ENCODE results near the gene SULT1A2. TPM values are rescaled to one million over a fixed set of nuclear protein-coding genes. Genes with fewer than 3 reads are reported as not detected.
"Not testable (repeated sequence)": the region's sequence is repeated elsewhere in the genome, so short reads cannot be mapped to it uniquely, and the experiment has no call there.

The SULT1A2 gene
- total RNA-seq, 1 experiment from 2014 or later = 0.43 TPM

DNA sequence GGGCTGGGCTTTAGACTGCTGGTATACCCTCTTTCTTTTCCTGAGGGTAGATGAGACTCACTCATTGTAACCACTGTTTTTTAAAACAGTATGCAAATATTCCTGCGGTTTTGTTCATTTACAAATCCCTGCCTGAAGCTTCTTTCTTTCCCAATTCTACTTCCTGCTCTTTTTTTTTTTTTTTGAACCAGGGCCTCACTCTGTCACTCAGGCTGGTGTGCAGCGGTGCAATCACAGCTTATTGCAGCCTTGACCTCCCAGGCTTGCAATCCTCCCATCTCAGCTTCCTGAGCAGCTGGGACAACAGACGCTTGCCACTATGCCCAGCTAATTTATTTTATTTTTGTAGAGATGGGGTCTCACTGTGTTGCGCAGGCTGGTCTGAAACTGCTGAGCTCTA, 21.0 kb upstream of the SULT1A2 start:
- Mint-ChIP-seq H3K9me3 (ENCODE audit: unreplicated experiment) (no peaks in the 10 kb centered on the region), H3K27me3 (ENCODE audit: insufficient read depth, unreplicated experiment) (no peaks in the 10 kb centered on the region), H3K4me1 (ENCODE audit: low read depth, unreplicated experiment) (peaks cover 12% of the 10 kb centered on the region), H3K27ac (ENCODE audit: unreplicated experiment) (no peak overlapping the region), H3K36me3 (ENCODE audit: insufficient read depth, unreplicated experiment) (peaks cover 12% of the 10 kb centered on the region), H3K4me3 (ENCODE audit: unreplicated experiment) (no peak overlapping the region)
- Histone ChIP-seq H3K9me3 (no peaks in the 10 kb centered on the region), H3K4me1 (peaks cover 7% of the 10 kb centered on the region; the same call in 1 of the 2 replicates), H3K27me3 (replicated peaks; ENCODE audit: control insufficient read depth, insufficient read depth, low read length) (no peaks in the 10 kb centered on the region), H3K4me3 (ENCODE audit: low read depth, low read length) (no peak overlapping the region), H3K36me3 (ENCODE audit: control insufficient read depth, insufficient read depth, low read length) (no peaks in the 10 kb centered on the region)
- POLR2A ChIA-PET = no interaction called here
- no peak for DNase-seq
- TF ChIP-seq, protein P1, sequence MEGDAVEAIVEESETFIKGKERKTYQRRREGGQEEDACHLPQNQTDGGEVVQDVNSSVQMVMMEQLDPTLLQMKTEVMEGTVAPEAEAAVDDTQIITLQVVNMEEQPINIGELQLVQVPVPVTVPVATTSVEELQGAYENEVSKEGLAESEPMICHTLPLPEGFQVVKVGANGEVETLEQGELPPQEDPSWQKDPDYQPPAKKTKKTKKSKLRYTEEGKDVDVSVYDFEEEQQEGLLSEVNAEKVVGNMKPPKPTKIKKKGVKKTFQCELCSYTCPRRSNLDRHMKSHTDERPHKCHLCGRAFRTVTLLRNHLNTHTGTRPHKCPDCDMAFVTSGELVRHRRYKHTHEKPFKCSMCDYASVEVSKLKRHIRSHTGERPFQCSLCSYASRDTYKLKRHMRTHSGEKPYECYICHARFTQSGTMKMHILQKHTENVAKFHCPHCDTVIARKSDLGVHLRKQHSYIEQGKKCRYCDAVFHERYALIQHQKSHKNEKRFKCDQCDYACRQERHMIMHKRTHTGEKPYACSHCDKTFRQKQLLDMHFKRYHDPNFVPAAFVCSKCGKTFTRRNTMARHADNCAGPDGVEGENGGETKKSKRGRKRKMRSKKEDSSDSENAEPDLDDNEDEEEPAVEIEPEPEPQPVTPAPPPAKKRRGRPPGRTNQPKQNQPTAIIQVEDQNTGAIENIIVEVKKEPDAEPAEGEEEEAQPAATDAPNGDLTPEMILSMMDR (IDR thresholded peaks at IDR 0.05; ENCODE audit: insufficient read depth in 1 of 2, low read depth in 1 of 2, low read length in 1 of 2, severe bottlenecking in 1 of 2, unreplicated experiment in 1 of 2) = no peak
- intact Hi-C loops (cut with micrococcal nuclease; ENCODE audit: unreplicated experiment) = no loop called here
- CTCF ChIA-PET = interaction anchor here (0.6 kb wide), 1 partner anchor 44 kb away, joined by 6 read pairs; no protein-coding TSS in a partner anchor
- no TSS peak for BruUV-seq (replicated peaks)

- Mint-ChIP-seq H3K36me3 (ENCODE audit: insufficient read depth, unreplicated experiment) (peaks cover 12% of the 10 kb centered on the region), H3K27ac (ENCODE audit: unreplicated experiment) (no peak overlapping the region), H3K27me3 (ENCODE audit: insufficient read depth, unreplicated experiment) (no peaks in the 10 kb centered on the region), H3K9me3 (ENCODE audit: unreplicated experiment) (no peaks in the 10 kb centered on the region), H3K4me1 (ENCODE audit: low read depth, unreplicated experiment) (peaks cover 4% of the 10 kb centered on the region), H3K4me3 (ENCODE audit: unreplicated experiment) (no peak overlapping the region)
- Histone ChIP-seq H3K4me3 (ENCODE audit: low read depth, low read length) (no peak overlapping the region), H3K27me3 (replicated peaks; ENCODE audit: control insufficient read depth, insufficient read depth, low read length) (no peaks in the 10 kb centered on the region), H3K4me1 (peaks cover 3% of the 10 kb centered on the region; the same call in 1 of the 2 replicates), H3K36me3 (ENCODE audit: control insufficient read depth, insufficient read depth, low read length) (no peaks in the 10 kb centered on the region), H3K9me3 (no peaks in the 10 kb centered on the region)
- TF ChIP-seq, protein P1 (IDR thresholded peaks at IDR 0.05; ENCODE audit: insufficient read depth in 1 of 2, low read depth in 1 of 2, low read length in 1 of 2, severe bottlenecking in 1 of 2, unreplicated experiment in 1 of 2) = no peak
- intact Hi-C loops (cut with micrococcal nuclease; ENCODE audit: unreplicated experiment) = no loop called here
- ChIA-PET CTCF (interaction anchor here (0.6 kb wide), 1 partner anchor 24 kb away, joined by 3 read pairs; no protein-coding TSS in a partner anchor), POLR2A (no interaction called here)
- DNase-seq = no peak
- no TSS peak for BruUV-seq (replicated peaks)
These were observed 19.8 kb upstream of the SULT1A2 start for GRCh38 chr16:28616636-28617035.

DNA sequence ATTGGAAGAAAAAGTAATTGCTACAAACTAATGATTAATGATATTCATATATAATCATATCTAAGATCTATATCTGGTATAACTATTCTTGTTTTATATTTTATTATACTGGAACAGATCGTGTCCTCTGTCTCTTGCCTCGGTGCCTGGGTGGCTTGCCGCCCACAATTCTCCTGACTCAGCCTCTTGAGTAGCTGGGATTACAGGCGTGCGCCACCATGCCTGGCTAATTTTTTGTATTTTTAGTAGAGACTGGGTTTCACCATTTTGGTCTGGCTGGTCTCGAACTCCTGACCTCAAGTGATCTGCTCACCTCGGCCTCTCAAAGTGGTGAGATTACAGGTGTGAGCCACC, 19.4 kb upstream of the SULT1A2 start:
- peaks cover 12% of the 10 kb centered on the region for H3K36me3 Mint-ChIP-seq (ENCODE audit: insufficient read depth, unreplicated experiment)
- DNase-seq; H3K4me3 ChIP-seq (ENCODE audit: low read depth, low read length); H3K36me3 ChIP-seq (ENCODE audit: control insufficient read depth, insufficient read depth, low read length); H3K4me1 Mint-ChIP-seq (ENCODE audit: low read depth, unreplicated experiment); H3K9me3 Mint-ChIP-seq (ENCODE audit: unreplicated experiment); H3K27me3 ChIP-seq (replicated peaks; ENCODE audit: control insufficient read depth, insufficient read depth, low read length); H3K27ac Mint-ChIP-seq (ENCODE audit: unreplicated experiment); POLR2A ChIA-PET; BruUV-seq (replicated peaks); H3K27me3 Mint-ChIP-seq (ENCODE audit: insufficient read depth, unreplicated experiment); H3K4me3 Mint-ChIP-seq (ENCODE audit: unreplicated experiment); H3K4me1 ChIP-seq; H3K9me3 ChIP-seq; intact Hi-C loops (cut with micrococcal nuclease; ENCODE audit: unreplicated experiment): not testable (repeated sequence)
- CTCF ChIA-PET = interaction anchor here (0.6 kb wide), 1 partner anchor 23 kb away, joined by 3 read pairs; no protein-coding TSS in a partner anchor
